ENCODE measurements around the gene SBF2.
"Not testable (repeated sequence)": the region's sequence is repeated elsewhere in the genome, so short reads cannot be mapped to it uniquely, and the experiment has no call there.

SBF2 gene

GRCh38 chr11:10263929-10264328, 30.1 kb downstream of the SBF2 start:
- DNase-seq, result no peak

GRCh38 chr11:10261821-10262220, 32.2 kb downstream of the SBF2 start:
- DNase-seq, result no peak

- no peak for DNase-seq
Measured at GRCh38 chr11:10257478-10257877, 36.5 kb downstream of the SBF2 start.

GRCh38 chr11:10255388-10256125, 38.5 kb downstream of the SBF2 start:
- no peak for DNase-seq

GRCh38 chr11:10249448-10250131, 44.4 kb downstream of the SBF2 start:
- not testable (repeated sequence) for DNase-seq

- no peak for DNase-seq
Measured at GRCh38 chr11:10247011-10247410, 47.0 kb downstream of the SBF2 start.

GRCh38 chr11:10243896-10244575, 50.0 kb downstream of the SBF2 start:
- DNase-seq, result no peak

- no peak for DNase-seq
Measured at GRCh38 chr11:10236840-10237239, 57.2 kb downstream of the SBF2 start.

- no peak for DNase-seq
Measured at GRCh38 chr11:10233581-10233980, 60.4 kb downstream of the SBF2 start.

- no peak for DNase-seq
Measured at GRCh38 chr11:10232756-10233155, 61.3 kb downstream of the SBF2 start.

- not testable (repeated sequence) for DNase-seq
Measured at GRCh38 chr11:10231803-10232202, 62.2 kb downstream of the SBF2 start.

- no peak for DNase-seq
Measured at GRCh38 chr11:10225553-10225952, 68.5 kb downstream of the SBF2 start.

GRCh38 chr11:10222399-10222798, 71.6 kb downstream of the SBF2 start:
- DNase-seq, result no peak

GRCh38 chr11:10221342-10221741, 72.7 kb downstream of the SBF2 start:
- DNase-seq, result no peak

GRCh38 chr11:10211470-10211869, 82.5 kb downstream of the SBF2 start:
- no peak for DNase-seq

- DNase-seq, result no peak
Measured at GRCh38 chr11:10209326-10209725, 84.7 kb downstream of the SBF2 start.

- no peak for DNase-seq
Measured at GRCh38 chr11:10208131-10208575, 85.9 kb downstream of the SBF2 start.

GRCh38 chr11:10205928-10206327, 88.1 kb downstream of the SBF2 start:
- DNase-seq, result no peak

GRCh38 chr11:10204021-10204420, 90.0 kb downstream of the SBF2 start:
- no peak for DNase-seq

GRCh38 chr11:10201343-10201742, 92.7 kb downstream of the SBF2 start:
- DNase-seq, result no peak

- DNase-seq, result no peak
Measured at GRCh38 chr11:10197091-10197490, 96.9 kb downstream of the SBF2 start.

- no peak for DNase-seq
Measured at GRCh38 chr11:10192036-10192435, 102.0 kb downstream of the SBF2 start.

GRCh38 chr11:10181811-10182210, 112.2 kb downstream of the SBF2 start:
- no peak for DNase-seq

GRCh38 chr11:10164621-10165020, 129.4 kb downstream of the SBF2 start:
- DNase-seq, result no peak

Measured in activated CD4-positive, alpha-beta T cell treated with anti-CD3 and anti-CD28 coated beads for 48 hours (primary cell).